GM12873 (cell line): ENCODE measurements around the gene ZNF317.

Experiments used
- TF ChIP-seq, protein P1 (sequence below): IDR thresholded peaks from 2 replicates; pipeline ENCODE4 v1.5.1; 2012; ENCODE audit warnings: low read depth, mild to moderate bottlenecking, moderate library complexity, low read length, control low read depth; ENCODE audit not compliant: insufficient read depth; ENCODE audit errors: missing control alignments

ZNF317 gene

DNA sequence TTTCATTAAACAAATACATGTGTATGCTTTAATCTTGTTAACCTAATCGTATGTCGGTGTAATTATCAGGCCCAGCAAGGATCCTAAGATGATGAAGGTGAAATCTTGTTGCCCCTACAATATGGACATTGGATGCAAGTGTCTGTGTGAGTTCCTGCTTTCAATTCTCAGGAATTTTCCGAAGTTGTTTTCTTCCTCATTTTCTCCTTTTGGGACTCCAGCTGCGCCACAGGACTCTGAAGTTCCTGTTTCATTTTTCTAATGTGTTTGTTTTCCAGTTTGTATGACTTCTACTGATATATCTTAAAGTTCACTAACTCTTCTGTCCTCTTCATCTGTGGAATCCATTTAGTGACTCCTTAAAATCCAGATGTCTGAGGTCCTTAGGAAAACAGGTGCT lies 26.6 kb downstream of the ZNF317 start:
- TF ChIP-seq, protein P1, sequence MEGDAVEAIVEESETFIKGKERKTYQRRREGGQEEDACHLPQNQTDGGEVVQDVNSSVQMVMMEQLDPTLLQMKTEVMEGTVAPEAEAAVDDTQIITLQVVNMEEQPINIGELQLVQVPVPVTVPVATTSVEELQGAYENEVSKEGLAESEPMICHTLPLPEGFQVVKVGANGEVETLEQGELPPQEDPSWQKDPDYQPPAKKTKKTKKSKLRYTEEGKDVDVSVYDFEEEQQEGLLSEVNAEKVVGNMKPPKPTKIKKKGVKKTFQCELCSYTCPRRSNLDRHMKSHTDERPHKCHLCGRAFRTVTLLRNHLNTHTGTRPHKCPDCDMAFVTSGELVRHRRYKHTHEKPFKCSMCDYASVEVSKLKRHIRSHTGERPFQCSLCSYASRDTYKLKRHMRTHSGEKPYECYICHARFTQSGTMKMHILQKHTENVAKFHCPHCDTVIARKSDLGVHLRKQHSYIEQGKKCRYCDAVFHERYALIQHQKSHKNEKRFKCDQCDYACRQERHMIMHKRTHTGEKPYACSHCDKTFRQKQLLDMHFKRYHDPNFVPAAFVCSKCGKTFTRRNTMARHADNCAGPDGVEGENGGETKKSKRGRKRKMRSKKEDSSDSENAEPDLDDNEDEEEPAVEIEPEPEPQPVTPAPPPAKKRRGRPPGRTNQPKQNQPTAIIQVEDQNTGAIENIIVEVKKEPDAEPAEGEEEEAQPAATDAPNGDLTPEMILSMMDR = no peak

DNA sequence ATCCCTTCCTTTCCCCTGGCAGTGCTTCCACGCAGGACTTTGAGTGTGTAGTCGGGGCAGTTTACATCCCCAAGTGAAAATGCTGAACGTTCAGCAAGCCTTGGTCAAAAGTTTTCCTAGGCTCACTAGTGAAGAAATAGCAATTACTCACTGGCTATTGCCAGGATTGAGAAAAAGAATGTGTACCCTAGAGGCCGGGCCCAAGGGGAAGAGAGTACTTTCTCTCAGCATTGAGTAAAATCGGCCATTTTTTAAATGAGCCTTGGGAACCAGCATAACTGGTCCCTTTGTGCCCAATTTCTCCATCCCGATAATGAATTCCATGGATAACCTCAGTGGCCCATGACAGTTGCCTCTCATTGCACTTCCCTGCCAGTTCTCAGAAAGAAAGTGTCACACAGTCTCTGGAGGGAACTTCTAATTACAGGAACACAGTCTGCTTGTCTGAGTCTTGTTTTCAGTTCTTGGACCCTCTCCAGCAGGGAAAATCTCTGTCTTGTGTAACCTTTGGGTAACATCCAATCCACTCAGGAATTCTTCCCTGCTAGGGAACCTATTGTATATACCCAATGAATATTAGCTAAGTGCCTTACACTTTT lies 31.3 kb downstream of the ZNF317 start:
- TF ChIP-seq, protein P1 = no peak

GRCh38 chr19:9175326-9175725 lies 35.1 kb downstream of the ZNF317 start:
- TF ChIP-seq, protein P1 = no peak

GRCh38 chr19:9178901-9179300 lies 38.7 kb downstream of the ZNF317 start, which contains the start of gene OR7D2:
Gene OR7D2, plus strand, starts transcription at chr19:9178979. Its CDS starts 6,803 bp downstream, at chr19:9185782.
- TF ChIP-seq, protein P1 = no peak

DNA sequence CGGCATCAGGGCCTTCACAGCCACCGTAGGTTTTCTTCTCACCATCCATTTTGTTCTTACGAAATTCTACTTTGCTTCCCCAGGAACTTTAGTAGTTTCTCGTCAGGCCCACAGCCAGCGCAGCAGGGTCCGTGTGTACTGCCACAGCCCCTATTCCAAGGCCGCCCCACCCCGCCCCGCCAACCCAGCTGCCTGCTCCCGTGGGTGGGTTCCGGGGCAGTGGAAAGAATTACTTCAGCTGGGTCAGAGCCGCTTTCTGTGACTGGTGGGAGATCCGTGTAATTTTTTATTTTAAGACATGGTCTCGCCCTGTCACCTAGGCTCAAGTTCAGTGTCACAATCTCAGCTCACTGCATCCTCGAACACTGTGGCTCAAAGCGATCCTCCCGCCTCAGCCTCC lies 42.8 kb downstream of the ZNF317 start:
- TF ChIP-seq, protein P1 = no peak

DNA sequence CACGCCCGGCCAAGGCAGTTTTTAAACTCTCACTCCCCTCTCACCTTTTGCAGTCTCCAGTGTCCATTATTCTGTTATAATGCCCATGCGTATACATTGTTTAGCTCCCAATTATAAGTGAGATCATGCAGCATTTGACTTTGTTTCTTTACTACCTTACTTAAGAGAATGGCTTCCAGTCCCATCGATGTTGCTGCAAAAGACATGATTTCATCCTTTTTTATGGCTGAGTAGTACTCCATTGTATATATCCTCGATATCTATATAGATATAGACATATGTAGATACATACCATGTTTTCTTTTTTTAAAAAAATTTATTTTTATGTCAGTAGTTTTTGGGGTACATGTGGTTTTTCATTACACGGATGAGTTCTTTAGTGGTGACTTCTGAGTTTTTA lies 47.0 kb downstream of the ZNF317 start:
- TF ChIP-seq, protein P1 = no peak

- TF ChIP-seq, protein P1 = no peak
These were observed 49.3 kb downstream of the ZNF317 start for GRCh38 chr19:9189535-9189934.
